H1 (cell line): ENCODE data around the gene TAF4. TPM values are rescaled to one million over a fixed set of nuclear protein-coding genes. Genes with fewer than 3 reads are reported as not detected.
A peak's percentile ranks its signal among the peaks of the same experiment; 100 is the strongest.
"Not testable (repeated sequence)": the region's sequence is repeated elsewhere in the genome, so short reads cannot be mapped to it uniquely, and the experiment has no call there.

ENCODE experiments used
- CTCF ChIA-PET: fragments of 300-600 bp; sonication (Branson Sonifier 250); formaldehyde crosslinking; loops from one replicate; lab custom pipeline; 2021; ENCODE audit not compliant: partially characterized antibody; lab: Charles Lee
- POLR2A ChIA-PET: fragments of 300-600 bp; sonication (Branson Sonifier 250); formaldehyde crosslinking; loops from one replicate; lab custom pipeline; 2021; ENCODE audit warnings: inconsistent platforms; ENCODE audit not compliant: partially characterized antibody; lab: Charles Lee
- DNase-seq, 2 experiments: peaks; one replicate each; pipeline versions ENCODE4 v3.0.0 to v3.0.0-alpha.2; 2010 to 2022; ENCODE audit warnings: low spot score in 2 of 2, low read depth in 1 of 2, mixed read lengths in 1 of 2
- FAIRE-seq: peaks from 2 replicates; lab custom pipeline; 2011; peaks lifted over from hg19 to GRCh38; lab: Jason Lieb, UNC
- H2AFZ ChIP-seq: 2 replicates; pipeline ENCODE4 v1.8.1; 2012; ENCODE audit warnings: low read length, inconsistent platforms
- H2AK5ac ChIP-seq: 2 replicates; pipeline ENCODE4 v1.6.1; 2013; ENCODE audit warnings: low read depth, low read length
- H2BK120ac ChIP-seq: replicated peaks from 2 replicates; pipeline ENCODE3; 2013; ENCODE audit warnings: low read depth, low read length, inconsistent platforms
- H2BK12ac ChIP-seq: 2 replicates; pipeline ENCODE4 v1.6.1; 2013; ENCODE audit warnings: low read depth, low read length
- H2BK15ac ChIP-seq: 2 replicates; pipeline ENCODE4 v1.6.1; 2013; ENCODE audit warnings: low read length
- H2BK20ac ChIP-seq: 2 replicates; pipeline ENCODE4 v1.6.1; 2013; ENCODE audit warnings: low read length
- H2BK5ac ChIP-seq: 2 replicates; pipeline ENCODE4 v1.6.1; 2013; ENCODE audit warnings: low read depth, low read length
- H3K14ac ChIP-seq: 2 replicates; pipeline ENCODE4 v1.6.1; 2013; ENCODE audit warnings: inconsistent platforms; ENCODE audit not compliant: insufficient read length
- H3K18ac ChIP-seq: 2 replicates; pipeline ENCODE4 v1.6.1; 2013; ENCODE audit warnings: low read length; ENCODE audit errors: extremely low read depth
- H3K23ac ChIP-seq: 2 replicates; pipeline ENCODE4 v1.6.1; 2013; ENCODE audit warnings: inconsistent platforms; ENCODE audit not compliant: insufficient read length
- H3K23me2 ChIP-seq: 2 replicates; pipeline ENCODE4 v1.6.1; 2013; ENCODE audit warnings: low read depth, low read length
- H3K27ac ChIP-seq: 2 replicates; pipeline ENCODE4 v1.6.1; 2011; ENCODE audit warnings: low read depth, low read length, inconsistent platforms
- H3K27me3 ChIP-seq, 4 experiments: replicated peaks in 1 of 4; 1 replicate in 1 of 4; 2 replicates in 3 of 4; pipeline versions ENCODE4 v1.6.1 to v1.8.1; 2011 to 2013; ENCODE audit warnings: low read length in 3 of 4, mild to moderate bottlenecking in 3 of 4, inconsistent platforms in 2 of 4, mixed read lengths in 2 of 4, moderate library complexity in 1 of 4; ENCODE audit not compliant: control insufficient read depth in 3 of 4, insufficient read depth in 3 of 4; ENCODE audit errors: extremely low read depth in 1 of 4
- H3K36me3 ChIP-seq, 4 experiments: 2 replicates each; pipeline versions ENCODE4 v1.6.1 to v1.8.1; 2011 to 2013; ENCODE audit warnings: mild to moderate bottlenecking in 4 of 4, low read length in 3 of 4, moderate library complexity in 2 of 4, control low read depth in 1 of 4, inconsistent platforms in 1 of 4; ENCODE audit not compliant: insufficient read depth in 4 of 4, control insufficient read depth in 2 of 4
- H3K4ac ChIP-seq: replicated peaks from 2 replicates; pipeline ENCODE3; 2013; ENCODE audit warnings: low read length, low read depth, mixed read lengths, inconsistent platforms; ENCODE audit not compliant: insufficient read length
- H3K4me1 ChIP-seq, 4 experiments: replicated peaks in 1 of 4; 1 replicate in 1 of 4; 2 replicates in 3 of 4; pipeline versions ENCODE4 v1.6.1 to v1.8.1; 2011 to 2013; ENCODE audit warnings: low read length in 3 of 4, inconsistent platforms in 2 of 4, mixed read lengths in 1 of 4; ENCODE audit not compliant: insufficient read depth in 4 of 4, control insufficient read depth in 3 of 4
- H3K4me2 ChIP-seq, 2 experiments: 2 replicates each; pipeline versions ENCODE4 v1.6.1 to v1.8.1; 2011 to 2013; ENCODE audit warnings: low read depth in 2 of 2, low read length in 2 of 2, control low read depth in 1 of 2, inconsistent platforms in 1 of 2, mild to moderate bottlenecking in 1 of 2; ENCODE audit not compliant: insufficient read depth in 1 of 2
- H3K4me3 ChIP-seq, 4 experiments: fragments of 200-600, 300-600 bp in 1 of 4; sonication (generic), shearing (Covaris generic), sonication (Bioruptor Twin) in 1 of 4; 2 replicates each; pipeline versions ENCODE4 v1.5.1 to v1.8.1; 2011 to 2016; ENCODE audit warnings: low read length in 4 of 4, low read depth in 3 of 4, control low read depth in 2 of 4, inconsistent platforms in 2 of 4, mild to moderate bottlenecking in 2 of 4, mixed read lengths in 1 of 4, moderate library complexity in 1 of 4; ENCODE audit not compliant: insufficient read depth in 2 of 4; ENCODE audit errors: extremely low read depth in 1 of 4
- H3K56ac ChIP-seq: replicated peaks from 2 replicates; pipeline ENCODE3; 2013; ENCODE audit warnings: low read depth, mild to moderate bottlenecking, mixed read lengths, low read length, inconsistent platforms; ENCODE audit not compliant: insufficient read length
- H3K79me1 ChIP-seq: 2 replicates; pipeline ENCODE4 v1.6.1; 2013; ENCODE audit warnings: low read depth, low read length, control low read depth
- H3K79me2 ChIP-seq, 2 experiments: 2 replicates each; pipeline versions ENCODE4 v1.6.1 to v1.8.1; 2012 to 2013; ENCODE audit warnings: low read length in 2 of 2, mild to moderate bottlenecking in 2 of 2, inconsistent platforms in 1 of 2; ENCODE audit not compliant: insufficient read depth in 2 of 2, control insufficient read depth in 1 of 2
- H3K9ac ChIP-seq, 4 experiments: replicated peaks in 1 of 4; 1 replicate in 1 of 4; 2 replicates in 3 of 4; pipeline versions ENCODE4 v1.6.1 to v1.8.1; 2011 to 2013; ENCODE audit warnings: low read depth in 3 of 4, low read length in 3 of 4, control low read depth in 2 of 4, mild to moderate bottlenecking in 2 of 4, moderate library complexity in 2 of 4, inconsistent platforms in 1 of 4; ENCODE audit errors: extremely low read depth in 1 of 4
- H3K9me3 ChIP-seq, 2 experiments: 2 replicates each; pipeline versions ENCODE4 v1.6.1 to v1.8.1; 2012 to 2013; ENCODE audit warnings: mild to moderate bottlenecking in 2 of 2, moderate library complexity in 2 of 2, control low read depth in 1 of 2, inconsistent platforms in 1 of 2, low read depth in 1 of 2, low read length in 1 of 2, mixed read lengths in 1 of 2; ENCODE audit not compliant: insufficient read depth in 2 of 2
- H4K20me1 ChIP-seq, 2 experiments: replicated peaks in 1 of 2; 2 replicates each; pipeline versions ENCODE3 to v1.8.1; 2011 to 2013; ENCODE audit warnings: inconsistent platforms in 2 of 2, low read length in 2 of 2, mild to moderate bottlenecking in 1 of 2; ENCODE audit not compliant: insufficient read depth in 2 of 2, control insufficient read depth in 1 of 2
- H4K5ac ChIP-seq: 2 replicates; pipeline ENCODE4 v1.6.1; 2013; ENCODE audit warnings: low read length, low read depth, mixed read lengths, inconsistent platforms; ENCODE audit not compliant: insufficient read length
- H4K8ac ChIP-seq: 2 replicates; pipeline ENCODE4 v1.8.0; 2013; ENCODE audit warnings: mild to moderate bottlenecking, moderate library complexity, low read length, inconsistent platforms; ENCODE audit not compliant: insufficient read depth; ENCODE audit errors: extremely low read depth
- H4K91ac ChIP-seq: replicated peaks from 2 replicates; pipeline ENCODE3; 2013; ENCODE audit warnings: low read length, mixed read lengths, inconsistent platforms; ENCODE audit not compliant: insufficient read length
- WGBS, 2 experiments: shearing (Covaris generic) in 1 of 2; methylation state at CpG; one replicate each; pipeline versions ENCODE4 v1.1.6 to v1.1.7; 2013 to 2015; ENCODE audit warnings: low lambda C conversion rate in 2 of 2, mixed read lengths in 2 of 2, inconsistent platforms in 1 of 2, low coverage in 1 of 2, missing lambda C conversion rate in 1 of 2; ENCODE audit not compliant: insufficient replicate concordance in 2 of 2, insufficient coverage in 1 of 2, insufficient read length in 1 of 2; ENCODE audit errors: extremely low coverage in 1 of 2, missing lambda C conversion rate in 1 of 2; 5-methylcytosine and 5-hydroxymethylcytosine counted together
- polyA plus RNA-seq, 7 experiments: library from polyadenylated mRNA; depleted of rRNA in 3 of 7; stranded (reverse) in 5 of 7; unstranded in 2 of 7; fragments of >200 nt in 5 of 7; fragments of 200-250 nt in 2 of 7; gene quantifications; 1 replicate in 5 of 7; 2 replicates in 1 of 7; 4 replicates in 1 of 7; pipeline versions ENCODE4 v1.2.1 to v1.2.3, GENCODE V29; 2011 to 2013; ENCODE audit warnings: missing spikeins in 2 of 7, mixed read lengths in 2 of 7
- total RNA-seq: library from RNA; stranded (reverse); fragmentation: NEBNext Ultra II Directional; extraction: Animal tissue kit (Norgen Biotek cat#: 25700); gene quantifications from 2 replicates; pipeline ENCODE4 v1.2.1, GENCODE V29; 2021

The TAF4 gene
- total and polyA plus RNA-seq, 2 of the 8 experiments (the other 6 are each of a cell fraction or from before 2014, with no cell fraction given) = 16.0 to 30.1 TPM

DNA sequence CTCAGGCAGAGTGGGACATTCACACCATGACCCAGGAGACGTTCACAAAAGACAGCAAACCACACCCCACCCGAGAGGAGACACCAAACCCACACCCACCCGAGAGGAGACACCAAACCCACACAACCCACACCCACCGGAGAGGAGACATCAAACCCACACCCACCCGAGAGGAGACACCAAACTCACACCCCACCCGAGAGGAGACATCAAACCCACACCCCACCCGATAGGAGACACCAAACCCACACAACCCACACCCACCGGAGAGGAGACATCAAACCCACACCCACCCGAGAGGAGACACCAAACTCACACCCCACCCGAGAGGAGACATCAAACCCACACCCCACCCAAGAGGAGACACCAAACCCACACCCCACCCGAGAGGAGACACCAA is 84.0 kb downstream of the TAF4 start:
- H3K4me2 ChIP-seq, CTCF ChIA-PET, H3K36me3 ChIP-seq, H3K18ac ChIP-seq, H4K91ac ChIP-seq, H2BK12ac ChIP-seq, H4K5ac ChIP-seq, H2AFZ ChIP-seq, H3K14ac ChIP-seq, H3K4me3 ChIP-seq, H2BK120ac ChIP-seq, H3K79me1 ChIP-seq, POLR2A ChIA-PET, H2BK15ac ChIP-seq, H4K8ac ChIP-seq, H3K23ac ChIP-seq, H2AK5ac ChIP-seq, H3K79me2 ChIP-seq, H2BK20ac ChIP-seq, H3K27me3 ChIP-seq, H3K27ac ChIP-seq, DNase-seq, H3K4ac ChIP-seq, H3K9me3 ChIP-seq, H2BK5ac ChIP-seq, H3K4me1 ChIP-seq, H3K9ac ChIP-seq: not testable (repeated sequence)
- H4K20me1 ChIP-seq = peaks cover 6 to 12% of the 10 kb centered on the region in 2 experiments
- H3K23me2 ChIP-seq = peaks cover 11% of the 10 kb centered on the region; the same call in 1 of the 2 replicates
- WGBS, 2 experiments = 90% methylated on average over 7 of the region's 11 CpGs; no CpG with 5 or more reads in 1 of the 2 experiments
- peak; percentile 45 for FAIRE-seq
- peak overlapping the region; percentile 69 for H3K56ac ChIP-seq
